ENCODE results near the gene ADAMTS6.

The ADAMTS6 gene

DNA sequence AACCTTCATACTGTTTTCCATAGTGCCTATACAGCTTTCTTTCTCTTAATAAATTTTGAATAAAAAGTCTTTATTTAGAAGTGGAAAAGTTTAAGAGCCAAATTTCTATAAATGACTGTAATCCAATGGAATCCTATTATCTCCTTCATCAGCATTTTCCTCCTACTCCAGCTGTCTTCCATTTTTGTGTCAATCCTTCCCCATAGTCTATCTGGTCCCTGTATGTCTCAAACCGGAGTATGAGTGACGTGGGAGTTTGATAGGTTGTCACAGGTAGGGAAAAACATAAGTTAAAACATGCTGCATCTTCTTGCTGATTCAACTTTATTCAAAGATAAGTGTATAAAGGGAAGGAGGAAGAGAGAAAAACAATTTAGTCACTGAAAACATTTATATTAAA lies 70.4 kb downstream of the ADAMTS6 start:
- Histone ChIP-seq H2BK5ac (ENCODE audit: low read length) (no peak overlapping the region), H3K14ac (ENCODE audit: low read length) (no peak overlapping the region), H3K23ac (ENCODE audit: low read depth, low read length, poor library complexity) (no peak overlapping the region), H3K79me1 (ENCODE audit: low read depth, low read length) (peaks cover 2% of the 10 kb centered on the region), H3K36me3 (replicated peaks in 1 of 2; ENCODE audit: control insufficient read depth in 2 of 2, insufficient read depth in 2 of 2, low read length in 2 of 2) (peaks cover 0 to 3% of the 10 kb centered on the region in 2 donors), H2AFZ (ENCODE audit: low read length) (no peak overlapping the region), H2AK5ac (ENCODE audit: low read depth, low read length) (no peak overlapping the region), H3K27me3 (ENCODE audit: control insufficient read depth in 3 of 3, insufficient read depth in 3 of 3, low read depth in 1 of 3, low read length in 3 of 3) (no peaks in the 10 kb centered on the region), H4K8ac (ENCODE audit: low read depth, low read length) (no peak overlapping the region), H3K9me3 (replicated peaks in 1 of 2; ENCODE audit: control insufficient read depth in 2 of 2, insufficient read depth in 1 of 2, low read depth in 1 of 2, low read length in 2 of 2) (no peaks in the 10 kb centered on the region), H3K4me1 (ENCODE audit: control insufficient read depth in 2 of 2, insufficient read depth in 1 of 2, low read depth in 1 of 2, low read length in 2 of 2) (no peaks in the 10 kb centered on the region), H3K18ac (ENCODE audit: low read length) (no peak overlapping the region), H3K27ac (replicated peaks; ENCODE audit: low read length) (no peak overlapping the region), H2BK120ac (ENCODE audit: low read depth, low read length) (no peak overlapping the region), H4K91ac (ENCODE audit: low read depth, low read length, poor library complexity) (no peak overlapping the region), H3K4me2 (ENCODE audit: insufficient read depth, low read length, poor library complexity, severe bottlenecking) (no peak overlapping the region), H2BK12ac (ENCODE audit: low read length) (no peak overlapping the region), H3K4ac (ENCODE audit: low read length) (no peak overlapping the region), H3K4me3 (ENCODE audit: low read length in 2 of 2) (no peak overlapping the region), H2BK15ac (ENCODE audit: low read length) (no peak overlapping the region), H3K9ac (ENCODE audit: low read depth, low read length, poor library complexity) (no peak overlapping the region)
- DNase-seq (ENCODE audit: low spot score) = no peak
- WGBS, 2 donors (ENCODE audit: extremely low coverage in 2 of 2, insufficient read length in 2 of 2, insufficient replicate concordance in 1 of 2) = no CpG with 5 or more reads among the region's 2 CpGs

DNA sequence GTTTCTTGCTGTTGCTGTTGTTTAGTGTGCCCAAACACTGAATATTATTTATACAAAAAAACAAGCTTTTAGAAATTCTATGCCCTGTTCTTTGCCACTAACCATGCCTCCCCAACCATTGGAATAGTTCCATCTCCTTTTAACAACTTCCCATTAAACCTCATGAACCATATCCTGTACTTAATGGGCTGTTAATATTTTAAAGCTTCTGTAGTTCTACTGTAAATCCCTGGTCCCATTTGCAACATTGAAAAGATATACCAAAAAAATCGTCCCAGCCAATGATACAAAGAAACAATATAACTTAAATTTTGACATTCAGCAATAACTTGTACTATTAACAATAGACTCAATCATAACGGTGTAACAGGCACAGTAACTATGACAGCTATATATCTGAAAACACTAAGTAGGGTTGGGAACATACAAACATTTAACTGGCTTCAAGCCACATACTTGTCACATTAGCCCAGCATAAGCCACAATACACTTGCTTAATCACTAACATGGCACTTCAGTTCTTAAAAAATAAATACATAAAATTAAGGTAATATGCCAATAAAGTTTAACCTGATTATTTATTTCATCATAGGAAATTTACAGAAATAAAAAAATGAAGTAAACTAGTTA lies 86.1 kb downstream of the ADAMTS6 start:
- no peak for DNase-seq (ENCODE audit: low spot score)

DNA sequence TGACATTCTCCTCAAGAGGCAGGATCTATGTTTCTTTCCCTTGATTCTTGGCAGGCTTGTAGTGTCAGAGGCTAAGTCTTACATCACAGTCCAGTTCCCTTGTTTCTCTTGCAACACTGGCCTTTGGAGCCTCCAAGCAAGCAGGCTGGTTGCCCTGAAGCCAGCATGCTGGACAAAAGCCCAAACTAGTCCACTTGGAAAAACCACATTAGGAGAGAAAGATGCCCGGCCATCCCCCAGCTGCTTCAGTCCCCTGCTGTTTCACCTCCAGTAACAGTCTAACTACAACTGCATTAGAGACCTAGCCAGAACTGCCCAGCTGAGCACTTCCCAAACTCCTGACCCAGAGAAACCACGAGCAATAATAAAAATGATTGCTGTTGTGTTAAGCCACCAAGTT lies 87.6 kb downstream of the ADAMTS6 start:
- WGBS, 2 donors (ENCODE audit: extremely low coverage in 2 of 2, insufficient read length in 2 of 2, insufficient replicate concordance in 1 of 2) = no CpG with 5 or more reads among the region's 2 CpGs
- no peak overlapping the region for H2BK12ac ChIP-seq (ENCODE audit: low read length)
- no peak overlapping the region for H3K18ac ChIP-seq (ENCODE audit: low read length)
- H3K4ac ChIP-seq (ENCODE audit: low read length) = no peak overlapping the region
- no peak overlapping the region for H4K8ac ChIP-seq (ENCODE audit: low read depth, low read length)
- H3K14ac ChIP-seq (ENCODE audit: low read length) = no peak overlapping the region
- peaks cover 0 to 1% of the 10 kb centered on the region in 2 donors for H3K4me1 ChIP-seq (ENCODE audit: control insufficient read depth in 2 of 2, insufficient read depth in 1 of 2, low read depth in 1 of 2, low read length in 2 of 2)
- H2BK15ac ChIP-seq (ENCODE audit: low read length) = no peak overlapping the region
- no peak overlapping the region for H4K91ac ChIP-seq (ENCODE audit: low read depth, low read length, poor library complexity)
- H2BK120ac ChIP-seq (ENCODE audit: low read depth, low read length) = no peak overlapping the region
- H3K23ac ChIP-seq (ENCODE audit: low read depth, low read length, poor library complexity) = no peak overlapping the region
- H3K4me3 ChIP-seq (ENCODE audit: low read length in 2 of 2) = no peak overlapping the region
- H3K79me1 ChIP-seq (ENCODE audit: low read depth, low read length) = no peaks in the 10 kb centered on the region
- H3K27ac ChIP-seq (replicated peaks; ENCODE audit: low read length) = no peak overlapping the region
- H3K9me3 ChIP-seq (replicated peaks in 1 of 2; ENCODE audit: control insufficient read depth in 2 of 2, insufficient read depth in 1 of 2, low read depth in 1 of 2, low read length in 2 of 2) = no peaks in the 10 kb centered on the region
- no peaks in the 10 kb centered on the region for H3K27me3 ChIP-seq (ENCODE audit: control insufficient read depth in 3 of 3, insufficient read depth in 3 of 3, low read depth in 1 of 3, low read length in 3 of 3)
- H3K9ac ChIP-seq (ENCODE audit: low read depth, low read length, poor library complexity) = no peak overlapping the region
- no peak overlapping the region for H2AFZ ChIP-seq (ENCODE audit: low read length)
- no peaks in the 10 kb centered on the region for H3K36me3 ChIP-seq (replicated peaks in 1 of 2; ENCODE audit: control insufficient read depth in 2 of 2, insufficient read depth in 2 of 2, low read length in 2 of 2)
- no peak for DNase-seq (ENCODE audit: low spot score)
- no peak overlapping the region for H2AK5ac ChIP-seq (ENCODE audit: low read depth, low read length)
- no peak overlapping the region for H2BK5ac ChIP-seq (ENCODE audit: low read length)
- H3K4me2 ChIP-seq (ENCODE audit: insufficient read depth, low read length, poor library complexity, severe bottlenecking) = no peak overlapping the region

More for the DNA sequence above, 86.1 kb downstream of the ADAMTS6 start:
- Histone ChIP-seq H3K14ac (ENCODE audit: low read length) (no peak overlapping the region), H4K91ac (ENCODE audit: low read depth, low read length, poor library complexity) (no peak overlapping the region), H2BK120ac (ENCODE audit: low read depth, low read length) (no peak overlapping the region), H3K27ac (replicated peaks; ENCODE audit: low read length) (no peak overlapping the region), H2BK15ac (ENCODE audit: low read length) (no peak overlapping the region), H2BK12ac (ENCODE audit: low read length) (no peak overlapping the region), H3K4me2 (ENCODE audit: insufficient read depth, low read length, poor library complexity, severe bottlenecking) (no peak overlapping the region), H2AK5ac (ENCODE audit: low read depth, low read length) (no peak overlapping the region), H3K27me3 (ENCODE audit: control insufficient read depth in 3 of 3, insufficient read depth in 3 of 3, low read depth in 1 of 3, low read length in 3 of 3) (no peaks in the 10 kb centered on the region), H3K9me3 (replicated peaks in 1 of 2; ENCODE audit: control insufficient read depth in 2 of 2, insufficient read depth in 1 of 2, low read depth in 1 of 2, low read length in 2 of 2) (no peaks in the 10 kb centered on the region), H3K4me3 (ENCODE audit: low read length in 2 of 2) (no peak overlapping the region), H3K4ac (ENCODE audit: low read length) (no peak overlapping the region), H3K23ac (ENCODE audit: low read depth, low read length, poor library complexity) (no peak overlapping the region), H3K36me3 (replicated peaks in 1 of 2; ENCODE audit: control insufficient read depth in 2 of 2, insufficient read depth in 2 of 2, low read length in 2 of 2) (no peaks in the 10 kb centered on the region), H3K79me1 (ENCODE audit: low read depth, low read length) (no peaks in the 10 kb centered on the region), H2BK5ac (ENCODE audit: low read length) (no peak overlapping the region), H3K9ac (ENCODE audit: low read depth, low read length, poor library complexity) (no peak overlapping the region), H3K4me1 (ENCODE audit: control insufficient read depth in 2 of 2, insufficient read depth in 1 of 2, low read depth in 1 of 2, low read length in 2 of 2) (peaks cover 0 to 1% of the 10 kb centered on the region in 2 donors), H2AFZ (ENCODE audit: low read length) (no peak overlapping the region), H3K18ac (ENCODE audit: low read length) (no peak overlapping the region), H4K8ac (ENCODE audit: low read depth, low read length) (no peak overlapping the region)
- no CpG with 5 or more reads among the region's 2 CpGs for WGBS, 2 donors (ENCODE audit: extremely low coverage in 2 of 2, insufficient read length in 2 of 2, insufficient replicate concordance in 1 of 2)

DNA sequence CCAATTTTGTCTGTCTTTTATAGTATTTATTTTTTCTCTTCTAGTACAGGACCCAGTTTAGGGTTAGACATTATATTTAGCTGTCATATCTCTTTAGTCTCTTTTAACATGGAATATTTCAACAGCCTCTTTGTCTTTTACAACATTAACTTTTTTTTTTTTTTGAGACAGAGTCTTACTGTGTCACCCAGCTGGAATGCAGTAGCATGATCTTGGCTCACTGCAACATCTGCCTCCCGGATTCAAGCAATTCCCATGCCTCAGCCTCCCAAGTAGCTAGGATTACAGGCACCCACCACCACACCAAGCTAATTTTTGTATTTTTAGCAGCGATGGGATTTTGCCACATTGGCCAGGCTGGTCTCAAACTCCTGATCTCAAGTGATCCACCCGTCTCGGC lies 90.1 kb downstream of the ADAMTS6 start:
- Histone ChIP-seq H3K9me3 (replicated peaks in 1 of 2; ENCODE audit: control insufficient read depth in 2 of 2, insufficient read depth in 1 of 2, low read depth in 1 of 2, low read length in 2 of 2) (no peaks in the 10 kb centered on the region), H2BK120ac (ENCODE audit: low read depth, low read length) (no peak overlapping the region), H2BK15ac (ENCODE audit: low read length) (no peak overlapping the region), H3K4me3 (ENCODE audit: low read length in 2 of 2) (no peak overlapping the region), H4K8ac (ENCODE audit: low read depth, low read length) (no peak overlapping the region), H3K4ac (ENCODE audit: low read length) (no peak overlapping the region), H3K79me1 (ENCODE audit: low read depth, low read length) (no peaks in the 10 kb centered on the region), H3K27ac (replicated peaks; ENCODE audit: low read length) (no peak overlapping the region), H3K14ac (ENCODE audit: low read length) (no peak overlapping the region), H4K91ac (ENCODE audit: low read depth, low read length, poor library complexity) (no peak overlapping the region), H2AFZ (ENCODE audit: low read length) (no peak overlapping the region), H3K4me1 (ENCODE audit: control insufficient read depth in 2 of 2, insufficient read depth in 1 of 2, low read depth in 1 of 2, low read length in 2 of 2) (peaks cover 0 to 1% of the 10 kb centered on the region in 2 donors), H3K27me3 (ENCODE audit: control insufficient read depth in 3 of 3, insufficient read depth in 3 of 3, low read depth in 1 of 3, low read length in 3 of 3) (no peaks in the 10 kb centered on the region), H3K36me3 (replicated peaks in 1 of 2; ENCODE audit: control insufficient read depth in 2 of 2, insufficient read depth in 2 of 2, low read length in 2 of 2) (no peaks in the 10 kb centered on the region), H3K4me2 (ENCODE audit: insufficient read depth, low read length, poor library complexity, severe bottlenecking) (no peak overlapping the region), H2BK5ac (ENCODE audit: low read length) (no peak overlapping the region), H2AK5ac (ENCODE audit: low read depth, low read length) (no peak overlapping the region), H3K23ac (ENCODE audit: low read depth, low read length, poor library complexity) (no peak overlapping the region), H3K9ac (ENCODE audit: low read depth, low read length, poor library complexity) (no peak overlapping the region), H3K18ac (ENCODE audit: low read length) (no peak overlapping the region), H2BK12ac (ENCODE audit: low read length) (no peak overlapping the region)
- no CpG with 5 or more reads among the region's 4 CpGs for WGBS, 2 donors (ENCODE audit: extremely low coverage in 2 of 2, insufficient read length in 2 of 2, insufficient replicate concordance in 1 of 2)
- no peak for DNase-seq (ENCODE audit: low spot score)
